IMR-90 (cell line): ENCODE results near the gene SNRNP25. TPM values are rescaled to one million over a fixed set of nuclear protein-coding genes. Genes with fewer than 3 reads are reported as not detected.

ENCODE experiments used
- ATAC-seq: fragments of 200-7000 bp; cut with Tn5 transposase; 2 replicates; pipeline ENCODE4 v1.9.1; 2020; ENCODE audit warnings: low read depth, mild to moderate bottlenecking, moderate library complexity
- BruUV-seq: library from RNA; stranded (reverse); fragments of 400-500 nt; replicated peaks from 2 replicates; lab custom pipeline; 2021; lab: Mats Ljungman, UMichigan
- CTCF ChIA-PET: fragments of 300-600 bp; formaldehyde crosslinking; extraction: SDS; loops from one replicate; lab custom pipeline; 2021; ENCODE audit warnings: antibody characterized with exemption; lab: Yijun Ruan, JAX
- POLR2A ChIA-PET: fragments of 300-600 bp; sonication (Branson Sonifier 250); formaldehyde crosslinking; loops from one replicate; lab custom pipeline; 2022; ENCODE audit warnings: antibody characterized with exemption; ENCODE audit not compliant: unreplicated experiment; lab: Charles Lee
- DNase-seq: peaks from one replicate; pipeline ENCODE4 v3.0.0; 2013
- H2AFZ ChIP-seq: replicated peaks from 2 replicates; pipeline ENCODE3; 2013; ENCODE audit warnings: low read length, mild to moderate bottlenecking; ENCODE audit not compliant: poor library complexity
- H2AK5ac ChIP-seq: 2 replicates; pipeline ENCODE4 v1.6.1; 2013; ENCODE audit warnings: low read depth, low read length, inconsistent platforms
- H2AK9ac ChIP-seq: replicated peaks from 2 replicates; pipeline ENCODE3; 2013; ENCODE audit warnings: mild to moderate bottlenecking, low read depth, low read length, moderate library complexity; ENCODE audit not compliant: poor library complexity
- H2BK120ac ChIP-seq: 2 replicates; pipeline ENCODE4 v1.6.1; 2013; ENCODE audit warnings: low read depth, low read length, inconsistent platforms
- H2BK15ac ChIP-seq: 3 replicates; pipeline ENCODE4 v1.6.1; 2013; ENCODE audit warnings: low read depth, low read length, inconsistent platforms
- H2BK20ac ChIP-seq: 2 replicates; pipeline ENCODE4 v1.6.1; 2013; ENCODE audit warnings: low read depth, mild to moderate bottlenecking, inconsistent platforms, low read length, moderate library complexity
- H2BK5ac ChIP-seq: 2 replicates; pipeline ENCODE4 v1.6.1; 2013; ENCODE audit warnings: mild to moderate bottlenecking, low read depth, low read length, inconsistent platforms; ENCODE audit not compliant: poor library complexity, severe bottlenecking
- H3K14ac ChIP-seq: replicated peaks from 2 replicates; pipeline ENCODE4 v1.6.1; 2013; ENCODE audit warnings: low read depth, low read length, inconsistent platforms
- H3K18ac ChIP-seq: 2 replicates; pipeline ENCODE4 v1.6.1; 2013; ENCODE audit warnings: low read depth, low read length, control low read depth
- H3K23ac ChIP-seq: 2 replicates; pipeline ENCODE4 v1.6.1; 2013; ENCODE audit warnings: low read depth, low read length, inconsistent platforms
- H3K27ac ChIP-seq: 2 replicates; pipeline ENCODE4 v1.5.1; 2013; ENCODE audit warnings: mild to moderate bottlenecking, control low read depth, low read length; ENCODE audit not compliant: insufficient read depth
- H3K27me3 ChIP-seq: 2 replicates; pipeline ENCODE4 v1.6.1; 2013; ENCODE audit warnings: low read length; ENCODE audit not compliant: control insufficient read depth, insufficient read depth
- H3K36me3 ChIP-seq: 2 replicates; pipeline ENCODE4 v1.6.1; 2013; ENCODE audit warnings: low read length, mixed read lengths; ENCODE audit not compliant: control insufficient read depth, insufficient read depth
- H3K4ac ChIP-seq: 2 replicates; pipeline ENCODE4 v1.6.1; 2013; ENCODE audit warnings: low read depth, low read length, inconsistent platforms
- H3K4me1 ChIP-seq: 2 replicates; pipeline ENCODE4 v1.6.1; 2013; ENCODE audit warnings: low read length, mixed read lengths; ENCODE audit not compliant: control insufficient read depth, insufficient read depth
- H3K4me2 ChIP-seq: 2 replicates; pipeline ENCODE4 v1.6.1; 2013; ENCODE audit warnings: low read depth, mild to moderate bottlenecking, control low read depth, low read length, moderate library complexity
- H3K4me3 ChIP-seq: 2 replicates; pipeline ENCODE4 v1.5.1; 2013; ENCODE audit warnings: low read depth, mild to moderate bottlenecking, control low read depth, low read length, moderate library complexity; ENCODE audit not compliant: insufficient read depth
- H3K56ac ChIP-seq: 2 replicates; pipeline ENCODE4 v1.6.1; 2013; ENCODE audit warnings: low read length, inconsistent platforms; ENCODE audit not compliant: insufficient read depth; ENCODE audit errors: extremely low read depth
- H3K79me1 ChIP-seq, 2 experiments: 2 replicates each; pipeline ENCODE4 v1.6.1; 2013; ENCODE audit warnings: low read length in 2 of 2, inconsistent platforms in 1 of 2, low read depth in 1 of 2
- H3K9ac ChIP-seq: 2 replicates; pipeline ENCODE4 v1.6.1; 2013; ENCODE audit warnings: low read depth, low read length, control low read depth
- H3K9me1 ChIP-seq: 2 replicates; pipeline ENCODE4 v1.6.1; 2013; ENCODE audit warnings: low read length, inconsistent platforms; ENCODE audit not compliant: insufficient read depth
- H3K9me3 ChIP-seq: 2 replicates; pipeline ENCODE4 v1.6.1; 2013; ENCODE audit warnings: low read length; ENCODE audit not compliant: control insufficient read depth, insufficient read depth
- H4K20me1 ChIP-seq: 2 replicates; pipeline ENCODE4 v1.6.1; 2013; ENCODE audit warnings: low read length, inconsistent platforms; ENCODE audit not compliant: insufficient read depth
- H4K5ac ChIP-seq: 2 replicates; pipeline ENCODE4 v1.6.1; 2013; ENCODE audit warnings: mild to moderate bottlenecking, low read depth, low read length, control low read depth
- H4K8ac ChIP-seq, 2 experiments: 2 replicates each; pipeline ENCODE4 v1.6.1; 2013; ENCODE audit warnings: low read depth in 2 of 2, low read length in 2 of 2, control low read depth in 1 of 2, inconsistent platforms in 1 of 2
- H4K91ac ChIP-seq: 2 replicates; pipeline ENCODE4 v1.6.1; 2013; ENCODE audit warnings: low read depth, low read length, inconsistent platforms; ENCODE audit not compliant: insufficient read depth
- MAZ ChIP-seq: IDR thresholded peaks from 2 replicates; pipeline ENCODE4 v1.6.1; 2012; ENCODE audit warnings: low read depth, mild to moderate bottlenecking, low read length, improper control_type of control experiment, moderate library complexity, borderline replicate concordance
- MXI1 ChIP-seq: IDR thresholded peaks from 2 replicates; pipeline ENCODE4 v1.6.1; 2012; ENCODE audit warnings: low read depth, mild to moderate bottlenecking, low read length, moderate library complexity, borderline replicate concordance
- POLR2A ChIP-seq: IDR thresholded peaks from 2 replicates; pipeline ENCODE4 v1.6.1; 2012; ENCODE audit warnings: mild to moderate bottlenecking, low read depth, low read length
- RAD21 ChIP-seq: IDR thresholded peaks from 2 replicates; pipeline ENCODE4 v1.6.1; 2012; ENCODE audit warnings: low read length, improper control_type of control experiment
- WGBS, 2 experiments: methylation state at CpG; one replicate each; pipeline versions ENCODE4 v1.1.5 to v1.1.7; 2013; ENCODE audit warnings: missing lambda C conversion rate in 2 of 2; ENCODE audit not compliant: insufficient read length in 1 of 2; ENCODE audit errors: extremely low coverage in 2 of 2; 5-methylcytosine and 5-hydroxymethylcytosine counted together
- dilution Hi-C: fragments of 300-500 bp; cut with HindIII; formaldehyde crosslinking; loops from one replicate; pipeline ENCODE4 v1.14.3; 2018; ENCODE audit warnings: low sequenced_read_pairs; ENCODE audit not compliant: unreplicated experiment
- in situ Hi-C: fragments of 300-500 bp; cut with MboI; formaldehyde crosslinking; loops from 3 replicates; pipeline ENCODE4 v1.14.3; 2019; ENCODE audit warnings: low sequenced_read_pairs, inconsistent platforms, mixed read lengths
- intact Hi-C: fragments of 100-400 bp; cut with micrococcal nuclease; formaldehyde crosslinking; loops from 2 replicates; pipeline ENCODE4 v1.10.0; 2022
- polyA plus RNA-seq, 3 experiments: library from polyadenylated mRNA; depleted of rRNA; stranded (reverse); fragments of >200 nt; gene quantifications; 2 replicates each; pipeline ENCODE4 v1.2.3, GENCODE V29; 2012; ENCODE audit warnings: low replicate concordance in 1 of 3
- total RNA-seq: library from RNA; depleted of rRNA; stranded (reverse); fragments of >200 nt; gene quantifications from 2 replicates; pipeline ENCODE4 v1.2.3, GENCODE V29; 2012

The SNRNP25 gene
- total and polyA plus RNA-seq, 2 of the 4 experiments (the other 2 are of a cell fraction) = 67.2 to 88.0 TPM

DNA sequence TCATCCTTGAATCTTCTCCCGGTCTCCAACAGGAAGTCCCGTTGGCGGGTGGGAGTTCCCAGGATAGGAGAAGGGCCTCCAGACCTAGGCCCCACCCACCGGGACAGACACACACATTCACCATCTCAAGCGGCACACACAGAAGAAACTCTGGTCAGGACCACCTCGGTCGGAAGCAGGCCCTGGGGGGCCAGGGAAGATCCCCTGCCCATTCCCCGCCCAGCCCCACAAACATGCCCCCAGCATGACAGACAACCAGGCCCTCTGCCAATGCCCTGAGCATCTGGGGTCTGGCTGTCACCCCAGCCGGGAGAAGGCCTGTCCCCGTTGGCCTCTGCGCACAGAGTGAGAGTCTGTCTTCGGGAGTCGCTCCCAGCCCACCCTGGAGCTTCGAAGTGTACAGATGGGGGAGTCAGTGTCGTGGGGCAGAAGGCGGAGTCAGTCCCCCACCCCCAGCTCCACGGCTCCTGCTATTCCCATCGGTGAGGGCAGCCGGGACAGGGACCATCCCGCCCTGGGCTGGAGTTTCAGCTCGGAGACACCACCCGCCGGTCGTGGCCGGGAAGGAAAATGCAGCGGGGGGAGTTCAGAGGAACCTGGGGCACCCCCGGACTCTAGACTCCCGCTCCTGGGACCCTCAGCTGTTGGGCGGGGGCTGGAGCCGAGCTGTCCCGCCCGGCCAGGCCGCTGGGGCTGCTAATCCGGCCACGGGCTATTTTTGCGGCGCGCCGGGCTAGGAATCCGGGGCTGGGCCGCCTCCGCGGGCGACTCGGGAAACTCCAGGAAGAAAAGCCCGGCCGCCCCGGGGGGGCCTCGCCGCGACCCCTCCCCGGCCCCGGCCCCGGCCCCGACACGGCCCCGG, 18.1 kb downstream of the SNRNP25 start:
- peak overlapping the region; percentile 72 for H3K4me3 ChIP-seq
- H2AFZ ChIP-seq = peak overlapping the region; percentile 88
- in situ Hi-C loops = no loop called here
- H2AK5ac ChIP-seq = peak overlapping the region; percentile 91
- H3K36me3 ChIP-seq = 0 out of 2 replicates have a peak, but pooled peaks cover 2% of the 10 kb centered on the region
- H2AK9ac ChIP-seq = peak overlapping the region; percentile 97
- peak overlapping the region; percentile 87 for H3K27ac ChIP-seq
- H3K56ac ChIP-seq = peak overlapping the region; percentile 68; the same call in 1 of the 2 replicates
- no peak overlapping the region for H2BK20ac ChIP-seq
- intact Hi-C loops = loop anchor here (2.0 kb wide), 1 partner anchor 19 kb away; the partner anchor contains the start of genes POLR3K and SNRNP25
- H4K5ac ChIP-seq = no peak overlapping the region
- peaks cover 15 to 56% of the 10 kb centered on the region in 2 experiments; a peak in 3 of 4 replicates for H3K79me1 ChIP-seq
- peak overlapping the region; percentile 86 for H3K9ac ChIP-seq
- ChIA-PET CTCF (interaction anchor here (0.7 to 1.2 kb wide), 2 partner anchors 25 to 26 kb away, joined by 3 to 4 read pairs; no protein-coding TSS in a partner anchor), POLR2A (interaction anchor here (0.6 kb wide), 1 partner anchor 278 kb away, joined by 3 read pairs; no protein-coding TSS in a partner anchor)
- peak overlapping the region; percentile 82 for H2BK5ac ChIP-seq
- no peak overlapping the region for H2BK15ac ChIP-seq
- H3K27me3 ChIP-seq = no peaks in the 10 kb centered on the region
- peaks cover 22% of the 10 kb centered on the region for H3K9me1 ChIP-seq
- 1% methylated on average over 15 of the region's 57 CpGs; no CpG with 5 or more reads in 1 of the 2 experiments for WGBS, 2 experiments
- H3K4ac ChIP-seq = peak overlapping the region; percentile 94
- dilution Hi-C loops = no loop called here
- H4K8ac ChIP-seq = peak overlapping the region in 1 of 2 experiments; percentile 79; a peak in 3 of 4 replicates
- H3K14ac ChIP-seq = peak overlapping the region; percentile 95
- H2BK120ac ChIP-seq = peak overlapping the region; percentile 32
- BruUV-seq = no TSS peak
- no peak overlapping the region; the same call in 1 of the 2 replicates for H3K18ac ChIP-seq
- H3K9me3 ChIP-seq = no peaks in the 10 kb centered on the region
- H3K4me1 ChIP-seq = peaks cover 60% of the 10 kb centered on the region
- peak overlapping the region; percentile 68 for H3K4me2 ChIP-seq
- H4K91ac ChIP-seq = peak overlapping the region; percentile 44
- TF ChIP-seq POLR2A = peak; percentile 85
- TF ChIP-seq MAZ = peak; percentile 11; the same call in 1 of the 2 replicates
- no peak for TF ChIP-seq RAD21
- TF ChIP-seq MXI1 = peak; percentile 0; the same call in 1 of the 2 replicates
- ATAC-seq = peak; percentile 56
- H3K23ac ChIP-seq = peak overlapping the region; percentile 89; the same call in 1 of the 2 replicates
- peaks cover 50% of the 10 kb centered on the region for H4K20me1 ChIP-seq
- peak; percentile 76 for DNase-seq
